ENCODE measurements around the gene SDK2.

GRCh38 chr17:73638556-73638955, 5.7 kb downstream of the SDK2 start:
- TF ChIP-seq CTCF (IDR thresholded peaks at IDR 0.05) (no peak), POLR2A (IDR thresholded peaks at IDR 0.05) (no peak)

All from thyroid gland (tissue), 4 donors.